ENCODE measurements around the gene HOXA7.

- TF ChIP-seq CTCF (IDR thresholded peaks at IDR 0.05) = no peak
- TF ChIP-seq EZH2phosphoT487 (IDR thresholded peaks at IDR 0.05) = no peak
Measured at GRCh38 chr7:27132978-27133377, 23.5 kb downstream of the HOXA7 start.

Measured in neural progenitor cell (in vitro differentiated cells).